ENCODE measurements around the gene SPZ1. TPM values are rescaled to one million over a fixed set of nuclear protein-coding genes. Genes with fewer than 3 reads are reported as not detected.
A peak's percentile ranks its signal among the peaks of the same experiment; 100 is the strongest.
"Not testable (repeated sequence)": the region's sequence is repeated elsewhere in the genome, so short reads cannot be mapped to it uniquely, and the experiment has no call there.

SPZ1 gene
- total and polyA plus RNA-seq, 2 donors (not counting 1 experiment from before 2014, with no cell fraction given), result not detected

GRCh38 chr5:80346055-80346454 is 26.3 kb downstream of the SPZ1 start:
- ATAC-seq (ENCODE audit: low read depth) (no peak), DNase-seq (peak; percentile 48)
- H3K27me3 Mint-ChIP-seq, result peaks cover 13% of the 10 kb centered on the region
- no peaks in the 10 kb centered on the region for H3K4me1 ChIP-seq (ENCODE audit: control insufficient read depth in 2 of 2, insufficient read depth in 2 of 2, low read length in 2 of 2)
- no peak overlapping the region for H3K4me2 ChIP-seq (replicated peaks; ENCODE audit: low read depth, low read length, poor library complexity, severe bottlenecking)
- H3K27ac ChIP-seq (ENCODE audit: low read length in 2 of 2), result no peak overlapping the region
- H3K4me1 Mint-ChIP-seq, result no peaks in the 10 kb centered on the region
- WGBS (ENCODE audit: insufficient coverage), result 32% methylated on average over 2 of the region's 2 CpGs
- no peaks in the 10 kb centered on the region for H3K9me3 ChIP-seq (ENCODE audit: control extremely low read depth in 1 of 3, control insufficient read depth in 2 of 3, insufficient read depth in 1 of 3, low read length in 2 of 3)
- peak overlapping the region; percentile 51 for H2AFZ ChIP-seq (ENCODE audit: insufficient read depth, low read depth, low read length, poor library complexity, severe bottlenecking)
- H3K79me2 ChIP-seq (ENCODE audit: control insufficient read depth, insufficient read depth, low read length), result no peaks in the 10 kb centered on the region
- H4K20me1 ChIP-seq (ENCODE audit: control insufficient read depth, insufficient read depth, low read length, poor library complexity, severe bottlenecking), result no peaks in the 10 kb centered on the region
- H3K27ac Mint-ChIP-seq, result no peak overlapping the region
- no peak overlapping the region for H3K4me3 ChIP-seq (ENCODE audit: control extremely low read depth in 1 of 5, extremely low read depth in 1 of 5, insufficient read depth in 1 of 5, low read depth in 2 of 5, low read length in 4 of 5)
- intact Hi-C loops (cut with micrococcal nuclease), result loop anchor here (1.0 kb wide), 1 partner anchor 62 kb away; the partner anchor contains the start of gene ZFYVE16
- ChIA-PET POLR2A (no interaction called here), CTCF (interaction anchor here (0.6 to 2.6 kb wide), 13 partner anchors 9 to 340 kb away, joined by 3 to 11 read pairs (median 4); no protein-coding TSS in a partner anchor)
- no peak overlapping the region for H3K4me3 Mint-ChIP-seq
- no peak overlapping the region for H3K9ac ChIP-seq (ENCODE audit: low read length)
- TF ChIP-seq EZH2 (IDR thresholded peaks at IDR 0.05; ENCODE audit: borderline replicate concordance, insufficient read depth, low read depth, low read length, poor library complexity, severe bottlenecking), result no peak
- peak; percentile 56 for TF ChIP-seq CTCF (IDR thresholded peaks at IDR 0.05)
- H3K36me3 ChIP-seq (replicated peaks in 1 of 2; ENCODE audit: control extremely low read depth in 1 of 2, control insufficient read depth in 1 of 2, extremely low read depth in 1 of 2, insufficient read depth in 2 of 2, low read length in 1 of 2), result no peaks in the 10 kb centered on the region
- H3K9me3 Mint-ChIP-seq (ENCODE audit: insufficient read depth), result no peaks in the 10 kb centered on the region
- H3K27me3 ChIP-seq (replicated peaks in 1 of 4; ENCODE audit: control extremely low read depth in 1 of 4, control insufficient read depth in 3 of 4, insufficient read depth in 4 of 4, low read length in 3 of 4), result no peaks in the 10 kb centered on the region

- CTCF ChIA-PET, result interaction anchor here (1.5 kb wide), 1 partner anchor 324 kb away, joined by 4 read pairs; no protein-coding TSS in a partner anchor
- Histone ChIP-seq H3K4me3 (ENCODE audit: control extremely low read depth in 1 of 5, extremely low read depth in 1 of 5, insufficient read depth in 1 of 5, low read depth in 2 of 5, low read length in 4 of 5) (no peak overlapping the region), H3K27ac (ENCODE audit: low read length in 2 of 2) (no peak overlapping the region), H4K20me1 (ENCODE audit: control insufficient read depth, insufficient read depth, low read length, poor library complexity, severe bottlenecking) (no peaks in the 10 kb centered on the region), H3K27me3 (replicated peaks in 1 of 4; ENCODE audit: control extremely low read depth in 1 of 4, control insufficient read depth in 3 of 4, insufficient read depth in 4 of 4, low read length in 3 of 4) (no peaks in the 10 kb centered on the region), H3K9me3 (ENCODE audit: control extremely low read depth in 1 of 3, control insufficient read depth in 2 of 3, insufficient read depth in 1 of 3, low read length in 2 of 3) (no peaks in the 10 kb centered on the region), H3K36me3 (replicated peaks in 1 of 2; ENCODE audit: control extremely low read depth in 1 of 2, control insufficient read depth in 1 of 2, extremely low read depth in 1 of 2, insufficient read depth in 2 of 2, low read length in 1 of 2) (no peaks in the 10 kb centered on the region), H3K4me2 (replicated peaks; ENCODE audit: low read depth, low read length, poor library complexity, severe bottlenecking) (no peak overlapping the region), H2AFZ (ENCODE audit: insufficient read depth, low read depth, low read length, poor library complexity, severe bottlenecking) (no peak overlapping the region), H3K4me1 (ENCODE audit: control insufficient read depth in 2 of 2, insufficient read depth in 2 of 2, low read length in 2 of 2) (no peaks in the 10 kb centered on the region), H3K79me2 (ENCODE audit: control insufficient read depth, insufficient read depth, low read length) (no peaks in the 10 kb centered on the region), H3K9ac (ENCODE audit: low read length) (no peak overlapping the region)
- no peak for TF ChIP-seq CTCF (IDR thresholded peaks at IDR 0.05)
- TF ChIP-seq EZH2 (IDR thresholded peaks at IDR 0.05; ENCODE audit: borderline replicate concordance, insufficient read depth, low read depth, low read length, poor library complexity, severe bottlenecking), result no peak
- POLR2A ChIA-PET, result no interaction called here
- Mint-ChIP-seq H3K27me3 (peaks cover 4% of the 10 kb centered on the region), H3K4me3 (no peak overlapping the region), H3K27ac (no peak overlapping the region), H3K9me3 (ENCODE audit: insufficient read depth) (no peaks in the 10 kb centered on the region), H3K4me1 (no peaks in the 10 kb centered on the region)
- intact Hi-C loops (cut with micrococcal nuclease), result no loop called here
- WGBS (ENCODE audit: insufficient coverage), result no CpG with 5 or more reads among the region's 1 CpG
- ATAC-seq (ENCODE audit: low read depth) (no peak), DNase-seq (no peak)
These were observed 28.4 kb downstream of the SPZ1 start for GRCh38 chr5:80348171-80348570.

GRCh38 chr5:80351019-80351418 is 31.2 kb downstream of the SPZ1 start:
- WGBS (ENCODE audit: insufficient coverage), result 95% methylated on average over 15 of the region's 15 CpGs
- POLR2A ChIA-PET, H3K4me1 Mint-ChIP-seq: not testable (repeated sequence)

More at GRCh38 chr5:80351019-80351418, 31.2 kb downstream of the SPZ1 start:
- H3K27ac ChIP-seq (ENCODE audit: low read length in 2 of 2); H3K4me3 ChIP-seq (ENCODE audit: control extremely low read depth in 1 of 5, extremely low read depth in 1 of 5, insufficient read depth in 1 of 5, low read depth in 2 of 5, low read length in 4 of 5); H4K20me1 ChIP-seq (ENCODE audit: control insufficient read depth, insufficient read depth, low read length, poor library complexity, severe bottlenecking); H3K9ac ChIP-seq (ENCODE audit: low read length); H3K4me3 Mint-ChIP-seq; H3K4me2 ChIP-seq (replicated peaks; ENCODE audit: low read depth, low read length, poor library complexity, severe bottlenecking); H3K27ac Mint-ChIP-seq; H3K79me2 ChIP-seq (ENCODE audit: control insufficient read depth, insufficient read depth, low read length); H3K27me3 Mint-ChIP-seq; H3K9me3 ChIP-seq (ENCODE audit: control extremely low read depth in 1 of 3, control insufficient read depth in 2 of 3, insufficient read depth in 1 of 3, low read length in 2 of 3); DNase-seq; H3K27me3 ChIP-seq (replicated peaks in 1 of 4; ENCODE audit: control extremely low read depth in 1 of 4, control insufficient read depth in 3 of 4, insufficient read depth in 4 of 4, low read length in 3 of 4); intact Hi-C loops (cut with micrococcal nuclease); H3K4me1 ChIP-seq (ENCODE audit: control insufficient read depth in 2 of 2, insufficient read depth in 2 of 2, low read length in 2 of 2); H3K9me3 Mint-ChIP-seq (ENCODE audit: insufficient read depth); H3K36me3 ChIP-seq (replicated peaks in 1 of 2; ENCODE audit: control extremely low read depth in 1 of 2, control insufficient read depth in 1 of 2, extremely low read depth in 1 of 2, insufficient read depth in 2 of 2, low read length in 1 of 2); H2AFZ ChIP-seq (ENCODE audit: insufficient read depth, low read depth, low read length, poor library complexity, severe bottlenecking); CTCF ChIA-PET; ATAC-seq (ENCODE audit: low read depth): not testable (repeated sequence)

Data from B cell (primary cell).